Renal cortex interstitium (tissue), 11 donors: ENCODE data around the gene TXNRD2. TPM values are rescaled to one million over a fixed set of nuclear protein-coding genes. Genes with fewer than 3 reads are reported as not detected.

Source experiments
- DNase-seq, 11 donors: peaks; one replicate each; pipeline ENCODE4 v3.0.0-alpha.2; 2013; ENCODE audit warnings: low read depth in 9 of 11, low spot score in 4 of 11; ENCODE audit errors: extremely low read depth in 1 of 11
- polyA plus RNA-seq, 3 donors: library from polyadenylated mRNA; unstranded; fragments of 120-200 nt; gene quantifications; one replicate each; pipeline ENCODE4 v1.2.1, GENCODE V29; 2013; ENCODE audit not compliant: insufficient read length in 3 of 3

TXNRD2 gene
- polyA plus RNA-seq, 3 donors: 22.0 to 32.1 (median 28.2) TPM

- DNase-seq: no peak
Measured at GRCh38 chr22:19875061-19875530, 66.5 kb downstream of the TXNRD2 start.

- peak in 1 of 11 donors; percentile 40 for DNase-seq
Measured at GRCh38 chr22:19874307-19875060, 67.1 kb downstream of the TXNRD2 start.

GRCh38 chr22:19873960-19874306, 67.7 kb downstream of the TXNRD2 start:
- DNase-seq: no peak

GRCh38 chr22:19873138-19873959, 68.3 kb downstream of the TXNRD2 start:
- no peak for DNase-seq

- DNase-seq: no peak
Measured at GRCh38 chr22:19872779-19873137, 68.9 kb downstream of the TXNRD2 start.

- DNase-seq: no peak
Measured at GRCh38 chr22:19871845-19872778, 69.5 kb downstream of the TXNRD2 start.

- DNase-seq: no peak
Measured at GRCh38 chr22:19871023-19871844, 70.4 kb downstream of the TXNRD2 start.

- DNase-seq: no peak
Measured at GRCh38 chr22:19870153-19871022, 71.2 kb downstream of the TXNRD2 start.

GRCh38 chr22:19869497-19870152, 72.0 kb downstream of the TXNRD2 start:
- DNase-seq: no peak

- no peak for DNase-seq
Measured at GRCh38 chr22:19868773-19869471, 72.7 kb downstream of the TXNRD2 start.

- no peak for DNase-seq
Measured at GRCh38 chr22:19868333-19868732, 73.3 kb downstream of the TXNRD2 start.

GRCh38 chr22:19867617-19868016, 74.0 kb downstream of the TXNRD2 start:
- DNase-seq: no peak

- DNase-seq: no peak
Measured at GRCh38 chr22:19866665-19867009, 75.0 kb downstream of the TXNRD2 start.

- DNase-seq: no peak
Measured at GRCh38 chr22:19865141-19865829, 76.3 kb downstream of the TXNRD2 start.

- DNase-seq: no peak
Measured at GRCh38 chr22:19864538-19865106, 77.0 kb downstream of the TXNRD2 start.

GRCh38 chr22:19863571-19863970, 78.0 kb downstream of the TXNRD2 start:
- no peak for DNase-seq
